ENCODE results near the gene LILRB1.

DNA sequence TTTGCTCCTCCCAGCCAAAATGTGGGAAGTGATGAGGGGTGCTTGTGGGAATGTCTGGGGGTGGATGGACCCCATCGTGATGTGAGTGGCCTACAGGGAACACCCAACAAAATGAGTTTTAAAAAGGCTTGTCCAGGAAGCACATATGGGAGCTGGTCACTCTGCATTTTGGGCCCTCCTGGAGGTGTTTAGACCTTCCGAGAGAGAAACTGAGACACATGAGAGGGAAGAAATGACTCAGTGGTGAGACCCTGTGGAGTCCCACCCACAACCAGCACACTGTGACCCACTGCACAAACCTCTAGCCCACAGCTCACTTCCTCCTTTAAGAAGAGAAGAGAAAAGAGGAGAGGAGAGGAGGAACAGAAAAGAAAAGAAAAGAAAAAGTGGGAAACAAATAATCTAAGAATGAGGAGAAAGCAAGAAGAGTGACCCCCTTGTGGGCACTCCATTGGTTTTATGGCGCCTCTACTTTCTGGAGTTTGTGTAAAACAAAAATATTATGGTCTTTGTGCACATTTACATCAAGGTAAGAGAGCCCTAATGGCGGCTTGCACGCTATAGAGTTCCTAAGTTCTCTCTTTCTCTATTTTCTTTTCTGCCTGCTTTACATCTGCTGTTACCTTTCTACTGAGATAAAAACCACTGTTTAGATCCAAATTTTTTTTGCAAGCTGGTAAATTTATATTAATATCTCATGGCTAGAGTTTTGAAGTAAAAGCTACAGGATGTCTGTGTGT is 13.3 kb upstream of the LILRB1 start:
- TF ChIP-seq, protein P1, sequence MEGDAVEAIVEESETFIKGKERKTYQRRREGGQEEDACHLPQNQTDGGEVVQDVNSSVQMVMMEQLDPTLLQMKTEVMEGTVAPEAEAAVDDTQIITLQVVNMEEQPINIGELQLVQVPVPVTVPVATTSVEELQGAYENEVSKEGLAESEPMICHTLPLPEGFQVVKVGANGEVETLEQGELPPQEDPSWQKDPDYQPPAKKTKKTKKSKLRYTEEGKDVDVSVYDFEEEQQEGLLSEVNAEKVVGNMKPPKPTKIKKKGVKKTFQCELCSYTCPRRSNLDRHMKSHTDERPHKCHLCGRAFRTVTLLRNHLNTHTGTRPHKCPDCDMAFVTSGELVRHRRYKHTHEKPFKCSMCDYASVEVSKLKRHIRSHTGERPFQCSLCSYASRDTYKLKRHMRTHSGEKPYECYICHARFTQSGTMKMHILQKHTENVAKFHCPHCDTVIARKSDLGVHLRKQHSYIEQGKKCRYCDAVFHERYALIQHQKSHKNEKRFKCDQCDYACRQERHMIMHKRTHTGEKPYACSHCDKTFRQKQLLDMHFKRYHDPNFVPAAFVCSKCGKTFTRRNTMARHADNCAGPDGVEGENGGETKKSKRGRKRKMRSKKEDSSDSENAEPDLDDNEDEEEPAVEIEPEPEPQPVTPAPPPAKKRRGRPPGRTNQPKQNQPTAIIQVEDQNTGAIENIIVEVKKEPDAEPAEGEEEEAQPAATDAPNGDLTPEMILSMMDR (IDR thresholded peaks at IDR 0.05): no peak
- TF ChIP-seq EP300 (IDR thresholded peaks at IDR 0.05): no peak

Data from gastroesophageal sphincter (tissue), 3 donors.